Measurements from ENCODE around the gene HEXB.
"Not testable (repeated sequence)": the region's sequence is repeated elsewhere in the genome, so short reads cannot be mapped to it uniquely, and the experiment has no call there.

Gene HEXB

DNA sequence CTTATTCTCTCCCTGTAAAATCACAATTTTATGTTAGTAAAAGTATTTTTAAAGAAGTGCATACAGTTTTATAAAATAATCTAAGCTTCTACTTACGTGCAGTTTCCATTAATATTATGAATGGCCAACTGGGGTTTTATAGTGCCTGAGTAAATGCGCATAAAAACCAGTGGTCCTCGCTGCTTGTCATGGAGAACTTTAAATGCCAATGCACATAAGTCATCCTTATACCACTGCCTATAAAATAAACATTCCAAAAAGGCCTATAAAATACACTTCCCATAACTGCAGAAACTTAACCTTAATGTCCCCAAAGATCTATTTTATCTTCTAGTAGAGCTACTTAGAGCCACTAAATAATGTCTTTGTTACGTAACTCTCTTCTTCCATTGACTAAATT, 53.4 kb downstream of the HEXB start:
- no peak for DNase-seq (ENCODE audit: low read depth)

DNA sequence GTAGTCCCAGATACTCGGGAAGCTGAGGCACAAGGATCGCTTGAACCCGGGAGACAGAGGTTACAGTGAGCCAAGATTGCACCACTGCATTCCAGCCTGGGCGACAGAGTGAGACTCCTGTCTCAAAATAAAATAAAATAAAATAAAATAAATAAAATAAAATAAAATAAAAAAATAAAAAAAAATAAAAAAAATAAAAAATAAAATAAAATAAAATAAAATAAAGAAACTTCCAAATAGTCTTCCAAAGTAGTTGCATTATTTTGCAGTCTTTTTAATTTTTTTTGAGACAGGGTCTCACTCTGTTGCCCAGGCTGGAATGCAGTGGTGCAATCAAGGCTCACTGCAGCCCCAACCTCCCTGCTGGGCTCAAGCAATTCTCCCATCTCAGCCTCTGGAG, 63.7 kb downstream of the HEXB start:
- not testable (repeated sequence) for DNase-seq (ENCODE audit: low read depth)

DNA sequence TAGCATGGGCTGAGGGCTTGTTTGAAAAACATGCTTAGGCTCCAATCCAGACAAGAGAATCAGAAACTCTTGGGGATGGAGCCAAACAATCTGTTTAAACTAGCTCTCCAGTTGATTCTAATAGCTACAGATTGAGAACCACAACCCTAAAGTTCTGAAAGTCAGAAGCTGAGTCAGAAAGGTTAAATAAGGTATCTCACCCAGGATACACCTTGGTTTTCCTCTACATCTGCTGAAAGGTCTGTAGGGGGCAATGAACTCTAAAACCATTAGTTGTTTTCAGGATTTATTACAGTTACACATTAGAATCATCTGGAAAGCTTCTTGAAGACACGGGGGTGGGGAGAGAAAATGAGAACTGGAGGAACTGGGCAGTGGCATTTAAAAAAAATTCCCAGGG, 76.2 kb downstream of the HEXB start:
- DNase-seq (ENCODE audit: low read depth) = no peak

DNA sequence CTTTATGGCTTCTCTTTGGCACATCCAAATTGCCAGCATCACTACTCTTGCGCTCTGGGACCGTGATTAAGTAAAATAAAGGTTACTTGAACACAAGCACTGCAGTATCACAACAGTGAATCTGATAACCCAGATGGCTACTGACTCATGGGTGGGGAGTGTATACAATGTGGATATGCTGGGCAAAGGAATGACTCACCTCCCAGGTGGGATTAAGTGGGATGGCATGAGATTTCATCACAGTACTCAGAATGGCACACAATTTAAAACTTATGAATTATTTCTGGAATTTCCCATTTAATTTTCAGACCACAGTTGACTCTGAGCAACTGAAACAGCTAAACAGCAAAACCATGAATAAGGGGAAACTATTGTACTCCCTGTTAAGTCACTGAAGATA, 77.6 kb downstream of the HEXB start:
- DNase-seq (ENCODE audit: low read depth) = no peak

DNA sequence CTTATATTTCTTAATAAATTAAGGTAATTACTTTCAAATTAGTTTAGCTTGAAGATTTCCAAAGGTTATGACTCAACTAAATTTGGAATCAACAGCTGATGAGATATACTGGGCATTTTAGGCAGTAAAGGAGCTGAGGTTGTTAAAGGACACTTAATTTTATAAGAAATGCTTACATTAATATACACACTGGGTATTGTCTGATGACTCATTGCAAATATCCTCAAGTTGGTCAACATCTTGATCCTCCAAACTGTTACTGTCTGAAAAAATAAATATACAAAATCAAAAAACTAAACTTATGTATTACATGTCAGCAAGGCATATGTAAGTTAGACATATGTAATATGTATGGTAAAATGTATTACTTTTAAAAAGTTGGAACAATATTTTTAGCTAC, 78.5 kb downstream of the HEXB start:
- no peak for DNase-seq (ENCODE audit: low read depth)

DNA sequence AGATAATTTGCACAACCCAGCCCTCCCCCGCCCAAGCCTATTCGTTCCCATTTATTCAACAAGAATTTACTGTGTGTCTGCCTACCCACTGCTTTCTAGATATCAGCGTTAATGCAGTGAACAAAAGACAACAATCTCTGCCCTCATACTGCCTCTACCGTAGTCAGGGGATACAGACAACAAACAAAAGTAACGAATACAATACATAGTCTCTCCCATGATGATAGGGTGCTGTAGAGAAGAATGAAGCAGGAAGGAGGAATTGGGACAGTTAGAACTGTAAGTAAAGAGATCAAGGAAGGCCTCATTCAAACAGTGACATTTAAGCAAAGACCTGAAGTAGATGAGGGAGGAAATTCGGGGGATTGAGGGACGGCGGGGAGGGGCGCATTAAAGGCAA, 80.2 kb downstream of the HEXB start:
- DNase-seq (ENCODE audit: low read depth) = no peak

DNA sequence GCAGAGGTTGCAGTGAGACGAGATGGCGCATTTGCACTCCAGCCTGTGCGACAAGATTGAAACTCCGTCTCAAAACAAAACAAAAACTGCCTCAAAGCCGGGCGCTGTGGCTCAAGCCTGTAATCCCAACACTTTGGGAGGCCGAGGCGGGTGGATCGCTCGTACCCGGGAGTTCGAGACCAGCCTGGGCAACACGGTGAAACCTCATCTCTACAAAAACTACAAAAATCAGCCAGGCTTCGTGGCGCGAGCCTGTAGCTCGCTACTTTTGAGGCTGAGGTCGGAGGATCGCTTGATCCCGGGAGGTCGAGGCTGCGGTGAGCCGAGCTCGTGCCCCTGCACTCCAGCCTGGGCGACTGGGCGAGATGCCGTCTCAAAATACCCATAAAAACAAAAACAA, 80.9 kb downstream of the HEXB start:
- no peak for DNase-seq (ENCODE audit: low read depth)

DNA sequence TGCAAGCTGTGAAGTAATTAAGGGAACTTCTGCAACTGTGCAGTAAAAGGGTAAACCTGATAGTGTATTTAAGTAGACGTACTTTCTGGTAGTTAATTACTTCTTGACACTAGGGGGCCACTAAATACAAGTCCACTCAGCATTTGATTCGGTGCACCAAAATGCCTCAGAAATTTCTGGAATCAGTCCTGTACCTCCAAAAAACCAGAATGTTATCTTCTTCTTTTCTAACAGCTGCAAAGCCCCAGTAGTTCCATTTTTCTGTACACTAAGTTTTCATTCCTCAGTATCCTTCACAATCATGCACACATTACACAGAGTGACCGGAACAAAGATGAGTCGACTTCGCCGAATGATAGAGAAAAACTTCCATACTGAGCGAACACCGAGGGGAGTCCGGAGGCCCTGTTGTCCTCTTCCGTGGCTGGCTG, 81.4 kb downstream of the HEXB start:
- DNase-seq (ENCODE audit: low read depth) = no peak

DNA sequence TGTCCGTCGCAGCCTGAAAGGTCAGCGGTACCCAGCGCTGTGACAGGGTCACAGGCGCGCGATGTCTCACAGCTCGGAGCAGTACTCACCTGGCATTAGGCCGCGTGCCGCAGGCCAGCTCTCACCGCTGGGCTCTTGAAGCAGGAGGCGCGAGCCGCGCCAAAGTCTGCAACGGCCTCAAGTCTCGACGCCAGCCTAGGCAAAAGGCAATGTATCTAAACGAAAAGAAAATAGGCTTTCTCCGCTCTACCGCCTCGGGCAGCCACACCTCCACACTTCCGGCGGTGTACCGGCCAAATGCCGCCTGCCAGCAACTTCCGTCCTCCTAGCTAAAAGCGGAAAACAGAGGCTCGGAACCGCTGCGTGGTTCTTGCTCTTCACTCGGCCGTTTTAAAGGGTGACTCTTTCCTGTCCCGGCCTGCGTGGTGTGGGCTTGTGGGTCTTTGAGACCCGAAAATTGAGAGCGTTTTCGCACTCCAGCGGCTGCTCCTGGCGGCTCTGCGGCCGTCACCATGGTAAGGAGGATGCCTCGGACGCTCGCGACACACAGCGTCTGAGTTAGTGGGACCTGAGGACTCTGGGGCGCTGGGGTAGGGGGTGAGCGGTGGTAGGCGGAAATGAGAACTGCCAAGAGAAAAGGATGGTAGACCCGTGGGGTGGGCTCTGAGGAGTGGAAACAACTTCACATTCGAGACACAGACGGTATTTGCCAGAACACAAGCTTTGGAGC, 82.0 kb downstream of the HEXB start, which contains the start of the genes GFM2 and NSA2:
TSS of gene GFM2 (minus strand) at position 269 of the 730 bp plus-strand sequence. CDS start 3,375 bp downstream, outside the sequence.
TSS of gene NSA2 (plus strand) at position 401 of the 730 bp plus-strand sequence. CDS start at position 513, 112 bp downstream.
- DNase-seq (ENCODE audit: low read depth) = peak; percentile 90

DNA sequence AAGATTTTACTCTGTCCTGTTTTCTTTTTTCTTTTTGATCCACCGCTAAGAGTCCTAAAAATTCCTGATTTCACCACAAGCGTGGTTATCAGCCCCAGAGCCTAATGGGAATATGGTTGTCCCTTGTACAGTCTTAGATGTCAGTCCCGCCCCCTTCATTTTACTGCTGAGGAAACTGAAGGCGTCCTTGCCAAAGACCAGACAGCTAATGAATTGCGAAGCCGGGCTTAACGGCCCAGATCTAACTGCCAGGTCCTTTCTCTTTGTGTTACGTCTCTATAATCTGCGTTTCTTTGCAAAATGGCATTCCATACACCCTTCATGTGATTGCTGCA, 82.5 kb downstream of the HEXB start:
- DNase-seq (ENCODE audit: low read depth) = peak; percentile 21
